ENCODE measurements around the gene MYO1H.

GRCh38 chr12:109496306-109496705 lies 148.6 kb downstream of the MYO1H start:
- TF ChIP-seq CTCF (IDR thresholded peaks at IDR 0.05; ENCODE audit: insufficient read depth, low read length) (no peak), SPI1 (IDR thresholded peaks at IDR 0.05; ENCODE audit: borderline replicate concordance, low read depth) (no peak), REST (IDR thresholded peaks at IDR 0.05; ENCODE audit: insufficient replicate concordance, low read depth) (no peak)
